IMR-90 (cell line): Measurements from ENCODE around the gene MAN2B1.

Source experiments
- BHLHE40 ChIP-seq: fragments of 150-350 bp; IDR thresholded peaks from 2 replicates; pipeline ENCODE4 v1.6.1; 2016; ENCODE audit warnings: mild to moderate bottlenecking, low read depth, low read length
- CEBPB ChIP-seq: IDR thresholded peaks from 2 replicates; pipeline ENCODE4 v1.6.1; 2012; ENCODE audit warnings: low read depth, low read length, improper control_type of control experiment
- FOS ChIP-seq: fragments of 150-350 bp; IDR thresholded peaks from 2 replicates; pipeline ENCODE4 v1.6.1; 2016; ENCODE audit warnings: low read depth, low read length
- MAFK ChIP-seq: IDR thresholded peaks from 2 replicates; pipeline ENCODE4 v1.6.1; 2012; ENCODE audit warnings: low read depth, low read length, improper control_type of control experiment
- MXI1 ChIP-seq: IDR thresholded peaks from 2 replicates; pipeline ENCODE4 v1.6.1; 2012; ENCODE audit warnings: low read depth, mild to moderate bottlenecking, low read length, moderate library complexity, borderline replicate concordance
- POLR2A ChIP-seq: IDR thresholded peaks from 2 replicates; pipeline ENCODE4 v1.6.1; 2012; ENCODE audit warnings: mild to moderate bottlenecking, low read depth, low read length
- RCOR1 ChIP-seq: IDR thresholded peaks from 2 replicates; pipeline ENCODE4 v1.6.1; 2012; ENCODE audit warnings: mild to moderate bottlenecking, low read length, improper control_type of control experiment; ENCODE audit not compliant: insufficient replicate concordance
- RFX5 ChIP-seq: IDR thresholded peaks from 2 replicates; pipeline ENCODE4 v1.8.0; 2012; ENCODE audit warnings: low read depth, mild to moderate bottlenecking, low read length, moderate library complexity
- TF ChIP-seq, protein P1 (sequence below): fragments of 150-350 bp; IDR thresholded peaks from 2 replicates; pipeline ENCODE4 v1.6.1; 2016; ENCODE audit warnings: low read depth, mild to moderate bottlenecking, low read length, moderate library complexity, borderline replicate concordance
- TF ChIP-seq, protein P2 (sequence below): conservative IDR thresholded peaks from 2 replicates; pipeline ENCODE4 v1.5.1; 2012; ENCODE audit warnings: mild to moderate bottlenecking, low read depth, low read length, improper control_type of control experiment
- TF ChIP-seq, protein P3 (sequence below): fragments of 150-350 bp; IDR thresholded peaks from 2 replicates; pipeline ENCODE4 v1.6.1; 2017; ENCODE audit warnings: mild to moderate bottlenecking, antibody characterized with exemption, low read length, low read depth

DNA sequence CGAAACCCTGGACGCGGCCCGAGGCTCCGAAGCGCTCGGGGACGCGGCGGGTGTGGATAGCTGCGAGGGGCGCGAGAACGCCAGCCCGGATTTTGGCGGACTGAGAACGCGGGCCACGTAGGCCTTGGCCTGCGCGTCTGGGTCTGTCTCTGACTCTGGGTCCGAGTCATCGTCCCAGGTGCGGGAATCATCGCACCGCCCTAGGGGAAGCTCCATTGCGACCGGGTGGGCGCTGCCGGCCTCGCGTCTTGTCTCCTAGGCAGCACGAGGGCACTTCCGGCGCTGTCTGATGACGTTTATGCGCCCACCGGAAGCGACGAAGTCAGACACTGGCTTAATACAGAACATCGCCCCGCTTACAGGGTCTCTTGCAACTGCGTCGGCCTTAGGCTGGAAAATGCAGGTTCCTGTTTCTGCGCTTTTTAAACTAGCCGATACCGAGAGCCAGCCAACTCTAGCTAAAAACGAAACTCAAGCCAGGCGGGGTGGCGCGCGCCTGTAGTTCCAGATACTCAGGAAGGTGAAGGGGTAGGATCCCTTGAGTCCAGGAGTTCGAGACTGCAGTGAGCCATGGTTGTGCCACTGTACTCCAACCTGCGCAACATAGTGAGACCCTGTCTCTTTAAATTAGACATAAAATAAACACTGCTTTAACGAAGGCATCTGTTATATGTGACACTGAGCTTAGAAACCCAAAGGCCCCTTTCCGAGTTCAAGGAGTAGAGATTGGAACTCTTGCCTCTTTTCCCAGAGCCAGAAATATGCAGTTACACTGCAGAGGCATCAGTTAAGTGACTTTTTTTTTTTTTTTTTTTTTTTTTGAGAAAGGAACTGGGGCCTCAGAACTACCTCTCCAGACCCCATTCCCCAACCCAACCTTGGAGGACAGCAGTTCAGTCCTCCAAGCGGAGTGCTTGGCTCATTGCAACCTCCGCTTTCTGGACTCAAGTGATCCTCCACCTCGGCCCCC lies 30.1 kb upstream of the MAN2B1 start, which contains the start of gene FBXW9:
- TF ChIP-seq, protein P1, sequence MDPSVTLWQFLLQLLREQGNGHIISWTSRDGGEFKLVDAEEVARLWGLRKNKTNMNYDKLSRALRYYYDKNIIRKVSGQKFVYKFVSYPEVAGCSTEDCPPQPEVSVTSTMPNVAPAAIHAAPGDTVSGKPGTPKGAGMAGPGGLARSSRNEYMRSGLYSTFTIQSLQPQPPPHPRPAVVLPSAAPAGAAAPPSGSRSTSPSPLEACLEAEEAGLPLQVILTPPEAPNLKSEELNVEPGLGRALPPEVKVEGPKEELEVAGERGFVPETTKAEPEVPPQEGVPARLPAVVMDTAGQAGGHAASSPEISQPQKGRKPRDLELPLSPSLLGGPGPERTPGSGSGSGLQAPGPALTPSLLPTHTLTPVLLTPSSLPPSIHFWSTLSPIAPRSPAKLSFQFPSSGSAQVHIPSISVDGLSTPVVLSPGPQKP, result 0 out of 2 replicates have a peak, but pooled peaks have one; percentile 35
- TF ChIP-seq POLR2A (peak; percentile 43; the same call in 1 of the 2 replicates), FOS (no peak), BHLHE40 (0 out of 2 replicates have a peak, but pooled peaks have one; percentile 6), CEBPB (no peak), RCOR1 (no peak), RFX5 (no peak), MXI1 (peak; percentile 91), MAFK (no peak)
- TF ChIP-seq, protein P2, sequence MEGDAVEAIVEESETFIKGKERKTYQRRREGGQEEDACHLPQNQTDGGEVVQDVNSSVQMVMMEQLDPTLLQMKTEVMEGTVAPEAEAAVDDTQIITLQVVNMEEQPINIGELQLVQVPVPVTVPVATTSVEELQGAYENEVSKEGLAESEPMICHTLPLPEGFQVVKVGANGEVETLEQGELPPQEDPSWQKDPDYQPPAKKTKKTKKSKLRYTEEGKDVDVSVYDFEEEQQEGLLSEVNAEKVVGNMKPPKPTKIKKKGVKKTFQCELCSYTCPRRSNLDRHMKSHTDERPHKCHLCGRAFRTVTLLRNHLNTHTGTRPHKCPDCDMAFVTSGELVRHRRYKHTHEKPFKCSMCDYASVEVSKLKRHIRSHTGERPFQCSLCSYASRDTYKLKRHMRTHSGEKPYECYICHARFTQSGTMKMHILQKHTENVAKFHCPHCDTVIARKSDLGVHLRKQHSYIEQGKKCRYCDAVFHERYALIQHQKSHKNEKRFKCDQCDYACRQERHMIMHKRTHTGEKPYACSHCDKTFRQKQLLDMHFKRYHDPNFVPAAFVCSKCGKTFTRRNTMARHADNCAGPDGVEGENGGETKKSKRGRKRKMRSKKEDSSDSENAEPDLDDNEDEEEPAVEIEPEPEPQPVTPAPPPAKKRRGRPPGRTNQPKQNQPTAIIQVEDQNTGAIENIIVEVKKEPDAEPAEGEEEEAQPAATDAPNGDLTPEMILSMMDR, result no peak
- TF ChIP-seq, protein P3, sequence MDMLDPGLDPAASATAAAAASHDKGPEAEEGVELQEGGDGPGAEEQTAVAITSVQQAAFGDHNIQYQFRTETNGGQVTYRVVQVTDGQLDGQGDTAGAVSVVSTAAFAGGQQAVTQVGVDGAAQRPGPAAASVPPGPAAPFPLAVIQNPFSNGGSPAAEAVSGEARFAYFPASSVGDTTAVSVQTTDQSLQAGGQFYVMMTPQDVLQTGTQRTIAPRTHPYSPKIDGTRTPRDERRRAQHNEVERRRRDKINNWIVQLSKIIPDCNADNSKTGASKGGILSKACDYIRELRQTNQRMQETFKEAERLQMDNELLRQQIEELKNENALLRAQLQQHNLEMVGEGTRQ, result peak; percentile 45
